Measurements from ENCODE around the gene ABHD6.

DNA sequence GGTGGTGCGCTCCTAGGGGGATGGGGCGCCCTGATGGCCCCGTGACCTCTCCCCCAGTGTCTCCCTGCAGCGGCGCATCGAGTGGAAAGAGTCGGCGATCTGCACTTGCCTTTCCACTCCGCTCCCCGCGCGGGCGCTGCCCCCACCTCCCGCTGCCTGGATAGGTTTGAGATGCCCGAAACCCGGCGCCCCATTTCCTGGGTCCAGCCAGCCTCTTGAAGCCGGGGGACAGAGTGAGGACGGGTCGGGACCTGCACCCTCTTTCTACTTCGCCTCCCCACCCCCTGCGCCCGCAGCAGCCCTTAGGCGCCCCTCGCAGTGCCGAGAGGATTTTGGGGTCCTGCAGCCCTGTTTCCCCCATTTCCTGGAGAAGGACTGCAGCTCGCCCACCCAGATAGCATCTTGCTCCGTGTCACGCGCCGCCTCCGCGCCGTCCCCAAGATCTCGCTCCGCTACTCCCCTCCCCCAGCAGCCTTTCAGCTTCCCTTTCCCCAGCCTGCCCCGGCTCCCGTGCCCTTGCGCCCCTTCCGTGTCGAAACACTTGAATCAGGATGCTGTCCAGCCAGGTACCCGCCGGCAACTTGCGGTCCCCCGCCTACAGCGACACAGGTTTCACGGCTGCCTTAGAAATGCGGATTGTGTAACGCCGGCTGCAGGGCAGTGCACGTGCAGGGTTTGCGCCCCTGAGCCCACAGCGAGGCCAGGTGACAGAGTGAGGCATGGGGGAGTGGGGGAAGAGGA is 519 bp downstream of the ABHD6 start:
- TF ChIP-seq, protein P1, sequence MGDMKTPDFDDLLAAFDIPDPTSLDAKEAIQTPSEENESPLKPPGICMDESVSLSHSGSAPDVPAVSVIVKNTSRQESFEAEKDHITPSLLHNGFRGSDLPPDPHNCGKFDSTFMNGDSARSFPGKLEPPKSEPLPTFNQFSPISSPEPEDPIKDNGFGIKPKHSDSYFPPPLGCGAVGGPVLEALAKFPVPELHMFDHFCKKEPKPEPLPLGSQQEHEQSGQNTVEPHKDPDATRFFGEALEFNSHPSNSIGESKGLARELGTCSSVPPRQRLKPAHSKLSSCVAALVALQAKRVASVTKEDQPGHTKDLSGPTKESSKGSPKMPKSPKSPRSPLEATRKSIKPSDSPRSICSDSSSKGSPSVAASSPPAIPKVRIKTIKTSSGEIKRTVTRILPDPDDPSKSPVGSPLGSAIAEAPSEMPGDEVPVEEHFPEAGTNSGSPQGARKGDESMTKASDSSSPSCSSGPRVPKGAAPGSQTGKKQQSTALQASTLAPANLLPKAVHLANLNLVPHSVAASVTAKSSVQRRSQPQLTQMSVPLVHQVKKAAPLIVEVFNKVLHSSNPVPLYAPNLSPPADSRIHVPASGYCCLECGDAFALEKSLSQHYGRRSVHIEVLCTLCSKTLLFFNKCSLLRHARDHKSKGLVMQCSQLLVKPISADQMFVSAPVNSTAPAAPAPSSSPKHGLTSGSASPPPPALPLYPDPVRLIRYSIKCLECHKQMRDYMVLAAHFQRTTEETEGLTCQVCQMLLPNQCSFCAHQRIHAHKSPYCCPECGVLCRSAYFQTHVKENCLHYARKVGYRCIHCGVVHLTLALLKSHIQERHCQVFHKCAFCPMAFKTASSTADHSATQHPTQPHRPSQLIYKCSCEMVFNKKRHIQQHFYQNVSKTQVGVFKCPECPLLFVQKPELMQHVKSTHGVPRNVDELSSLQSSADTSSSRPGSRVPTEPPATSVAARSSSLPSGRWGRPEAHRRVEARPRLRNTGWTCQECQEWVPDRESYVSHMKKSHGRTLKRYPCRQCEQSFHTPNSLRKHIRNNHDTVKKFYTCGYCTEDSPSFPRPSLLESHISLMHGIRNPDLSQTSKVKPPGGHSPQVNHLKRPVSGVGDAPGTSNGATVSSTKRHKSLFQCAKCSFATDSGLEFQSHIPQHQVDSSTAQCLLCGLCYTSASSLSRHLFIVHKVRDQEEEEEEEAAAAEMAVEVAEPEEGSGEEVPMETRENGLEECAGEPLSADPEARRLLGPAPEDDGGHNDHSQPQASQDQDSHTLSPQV (IDR thresholded peaks at IDR 0.05): no peak
- no peak for TF ChIP-seq POLR2AphosphoS5 (IDR thresholded peaks at IDR 0.05; ENCODE audit: control insufficient read depth, insufficient read depth, low read depth, low read length)
- TF ChIP-seq ZNF830 (CRISPR knock-in tag; IDR thresholded peaks at IDR 0.05): no peak
- TF ChIP-seq DMBX1 (CRISPR knock-in tag; IDR thresholded peaks at IDR 0.05; ENCODE audit: borderline replicate concordance): no peak
- peak; percentile 83 for TF ChIP-seq CEBPB (tag; IDR thresholded peaks at IDR 0.05)
- TF ChIP-seq KLF1 (tag; IDR thresholded peaks at IDR 0.05): no peak
- peak; percentile 45 for TF ChIP-seq RBBP5 (IDR thresholded peaks at IDR 0.05; ENCODE audit: borderline replicate concordance, insufficient read depth, low read length, poor library complexity, severe bottlenecking)
- peak; percentile 83 for TF ChIP-seq BHLHE40 (IDR thresholded peaks at IDR 0.05; ENCODE audit: low read length)
- no peak for TF ChIP-seq STAG1 (CRISPR knock-in tag; IDR thresholded peaks at IDR 0.05; ENCODE audit: borderline replicate concordance)
- TF ChIP-seq, protein P2, sequence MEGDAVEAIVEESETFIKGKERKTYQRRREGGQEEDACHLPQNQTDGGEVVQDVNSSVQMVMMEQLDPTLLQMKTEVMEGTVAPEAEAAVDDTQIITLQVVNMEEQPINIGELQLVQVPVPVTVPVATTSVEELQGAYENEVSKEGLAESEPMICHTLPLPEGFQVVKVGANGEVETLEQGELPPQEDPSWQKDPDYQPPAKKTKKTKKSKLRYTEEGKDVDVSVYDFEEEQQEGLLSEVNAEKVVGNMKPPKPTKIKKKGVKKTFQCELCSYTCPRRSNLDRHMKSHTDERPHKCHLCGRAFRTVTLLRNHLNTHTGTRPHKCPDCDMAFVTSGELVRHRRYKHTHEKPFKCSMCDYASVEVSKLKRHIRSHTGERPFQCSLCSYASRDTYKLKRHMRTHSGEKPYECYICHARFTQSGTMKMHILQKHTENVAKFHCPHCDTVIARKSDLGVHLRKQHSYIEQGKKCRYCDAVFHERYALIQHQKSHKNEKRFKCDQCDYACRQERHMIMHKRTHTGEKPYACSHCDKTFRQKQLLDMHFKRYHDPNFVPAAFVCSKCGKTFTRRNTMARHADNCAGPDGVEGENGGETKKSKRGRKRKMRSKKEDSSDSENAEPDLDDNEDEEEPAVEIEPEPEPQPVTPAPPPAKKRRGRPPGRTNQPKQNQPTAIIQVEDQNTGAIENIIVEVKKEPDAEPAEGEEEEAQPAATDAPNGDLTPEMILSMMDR (IDR thresholded peaks at IDR 0.05 in 2 of 3, conservative IDR thresholded peaks at IDR 0.05 in 1 of 3; ENCODE audit: insufficient read depth in 2 of 3, low read depth in 1 of 3, low read length in 3 of 3): no peak
- no peak for TF ChIP-seq IRF2 (CRISPR knock-in tag; IDR thresholded peaks at IDR 0.05)
- TF ChIP-seq POLR2A (conservative IDR thresholded peaks at IDR 0.05): no peak
- TF ChIP-seq ZNF57 (CRISPR knock-in tag; IDR thresholded peaks at IDR 0.05): no peak

All from K562 (cell line).